Mesendoderm (in vitro differentiated cells): ENCODE data around the gene SENP8.
A peak's percentile ranks its signal among the peaks of the same experiment; 100 is the strongest.

Experiments
- DNase-seq: peaks from one replicate; pipeline ENCODE4 v3.0.0; 2013
- H2AK5ac ChIP-seq: 2 replicates; pipeline ENCODE4 v1.6.1; 2013; ENCODE audit warnings: low read length, inconsistent platforms
- H2BK120ac ChIP-seq: 2 replicates; pipeline ENCODE4 v1.6.1; 2013; ENCODE audit warnings: low read depth, mild to moderate bottlenecking, low read length, moderate library complexity, mixed read lengths
- H2BK15ac ChIP-seq: replicated peaks from 2 replicates; pipeline ENCODE4 v1.6.1; 2013; ENCODE audit warnings: low read depth, mild to moderate bottlenecking, moderate library complexity
- H2BK5ac ChIP-seq: 2 replicates; pipeline ENCODE4 v1.6.1; 2013; ENCODE audit warnings: low read length, inconsistent platforms
- H3K18ac ChIP-seq: 2 replicates; pipeline ENCODE4 v1.6.1; 2013; ENCODE audit warnings: mild to moderate bottlenecking, low read length, mixed read lengths
- H3K23ac ChIP-seq: one replicate; pipeline ENCODE4 v1.6.1; 2013; ENCODE audit warnings: low read length
- H3K27ac ChIP-seq: 2 replicates; pipeline ENCODE4 v1.5.1; 2013; ENCODE audit warnings: low read depth, mild to moderate bottlenecking, inconsistent platforms, low read length, moderate library complexity
- H3K27me3 ChIP-seq: 2 replicates; pipeline ENCODE4 v1.6.1; 2013; ENCODE audit warnings: low read length, control low read depth, mild to moderate bottlenecking, inconsistent platforms; ENCODE audit not compliant: insufficient read depth, poor library complexity
- H3K36me3 ChIP-seq: 2 replicates; pipeline ENCODE4 v1.6.1; 2013; ENCODE audit warnings: low read length, inconsistent platforms; ENCODE audit not compliant: control insufficient read depth, insufficient read depth
- H3K4ac ChIP-seq: one replicate; pipeline ENCODE4 v1.6.1; 2013; ENCODE audit warnings: low read depth, mild to moderate bottlenecking, low read length, moderate library complexity
- H3K4me1 ChIP-seq: 2 replicates; pipeline ENCODE4 v1.6.1; 2013; ENCODE audit warnings: low read depth, low read length, inconsistent platforms; ENCODE audit not compliant: control insufficient read depth
- H3K4me2 ChIP-seq: 2 replicates; pipeline ENCODE4 v1.6.1; 2013; ENCODE audit warnings: low read length
- H3K4me3 ChIP-seq: 2 replicates; pipeline ENCODE4 v1.5.1; 2013; ENCODE audit warnings: mild to moderate bottlenecking, low read length
- H3K56ac ChIP-seq: one replicate; pipeline ENCODE4 v1.6.1; 2013; ENCODE audit warnings: low read length
- H3K79me1 ChIP-seq: 2 replicates; pipeline ENCODE4 v1.6.1; 2013; ENCODE audit warnings: low read length, inconsistent platforms
- H3K79me2 ChIP-seq: 2 replicates; pipeline ENCODE4 v1.6.1; 2013; ENCODE audit warnings: mild to moderate bottlenecking, low read length; ENCODE audit not compliant: control insufficient read depth, insufficient read depth
- H3K9ac ChIP-seq: 2 replicates; pipeline ENCODE4 v1.6.1; 2013; ENCODE audit warnings: low read length, inconsistent platforms
- H4K5ac ChIP-seq: one replicate; pipeline ENCODE4 v1.6.1; 2013; ENCODE audit warnings: low read length
- H4K8ac ChIP-seq: one replicate; pipeline ENCODE4 v1.6.1; 2013; ENCODE audit warnings: low read depth, mild to moderate bottlenecking, control low read depth, low read length, moderate library complexity
- WGBS: extraction: QIAGEN DNeasy Blood & Tissue Kit; methylation state at CpG from one replicate; pipeline ENCODE4 v1.1.7; 2013; ENCODE audit warnings: low lambda C conversion rate, missing lambda C conversion rate; ENCODE audit not compliant: insufficient coverage; ENCODE audit errors: extremely low coverage; 5-methylcytosine and 5-hydroxymethylcytosine counted together

Gene SENP8

DNA sequence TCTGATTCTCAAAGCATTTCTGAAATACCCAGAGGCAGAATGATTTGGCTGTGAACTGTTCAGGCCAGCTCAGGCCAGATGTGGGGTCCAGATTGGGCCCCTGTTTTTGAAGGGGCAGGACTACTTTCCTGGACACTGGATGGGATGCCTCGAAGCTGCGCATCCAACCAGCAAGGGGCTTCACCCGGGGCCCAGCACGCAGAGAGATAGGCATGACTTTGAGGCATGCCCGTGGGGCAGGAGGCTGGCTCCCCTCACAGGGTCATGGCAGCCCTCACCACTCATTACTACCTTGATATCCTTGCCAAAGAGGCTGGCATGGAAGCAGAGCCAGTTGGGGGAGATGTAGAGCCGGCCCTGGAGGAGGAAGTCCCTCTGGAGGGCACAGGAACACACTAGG, 49.2 kb downstream of the SENP8 start:
- Histone ChIP-seq H2BK15ac (no peak overlapping the region), H2BK5ac (no peak overlapping the region), H3K4ac (no peak overlapping the region), H3K18ac (no peak overlapping the region), H3K4me3 (no peak overlapping the region), H2AK5ac (no peak overlapping the region), H3K4me2 (no peak overlapping the region), H3K36me3 (no peaks in the 10 kb centered on the region), H3K79me1 (no peaks in the 10 kb centered on the region), H3K23ac (no peak overlapping the region), H3K27ac (no peak overlapping the region), H3K9ac (no peak overlapping the region), H3K79me2 (no peaks in the 10 kb centered on the region), H3K56ac (no peak overlapping the region), H2BK120ac (no peak overlapping the region), H3K27me3 (no peaks in the 10 kb centered on the region), H4K8ac (no peak overlapping the region), H4K5ac (no peak overlapping the region), H3K4me1 (peaks cover 6% of the 10 kb centered on the region)
- DNase-seq = no peak
- no CpG with 5 or more reads among the region's 6 CpGs for WGBS

DNA sequence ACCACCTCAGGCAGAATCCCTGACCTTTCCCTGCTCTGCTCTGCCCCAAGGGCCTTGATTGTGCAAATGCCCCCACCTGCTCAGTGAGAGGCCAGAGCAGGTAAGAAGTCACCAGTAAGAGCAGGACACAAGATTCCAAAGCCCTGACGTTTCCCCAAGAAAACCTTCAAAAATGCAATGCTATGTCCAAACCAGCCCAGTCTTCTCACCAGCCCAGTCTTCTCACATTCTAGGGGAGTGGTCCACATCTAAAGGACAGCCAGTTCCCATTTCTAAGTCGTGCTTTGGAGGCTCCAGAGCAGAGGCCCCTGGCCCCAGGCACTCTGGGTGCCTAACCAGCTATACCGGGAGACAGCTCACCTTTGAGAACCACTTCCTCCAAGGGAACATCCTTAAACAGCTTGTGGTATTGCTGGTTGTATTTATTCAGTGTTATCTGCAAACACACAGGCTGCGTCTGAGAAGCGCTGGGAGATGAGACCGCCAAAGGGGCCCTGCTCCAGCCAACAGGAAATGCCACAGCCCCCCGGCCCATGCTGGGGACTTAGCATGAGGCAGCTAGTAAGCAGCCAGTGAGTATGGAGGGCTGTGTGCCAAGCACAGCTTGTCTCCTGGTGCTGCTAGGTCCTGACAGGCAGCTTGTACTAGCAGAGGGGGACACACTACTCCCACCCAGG, 50.1 kb downstream of the SENP8 start:
- no peak overlapping the region for H4K8ac ChIP-seq
- whole genome bisulfite sequencing = no CpG with 5 or more reads among the region's 7 CpGs

DNA sequence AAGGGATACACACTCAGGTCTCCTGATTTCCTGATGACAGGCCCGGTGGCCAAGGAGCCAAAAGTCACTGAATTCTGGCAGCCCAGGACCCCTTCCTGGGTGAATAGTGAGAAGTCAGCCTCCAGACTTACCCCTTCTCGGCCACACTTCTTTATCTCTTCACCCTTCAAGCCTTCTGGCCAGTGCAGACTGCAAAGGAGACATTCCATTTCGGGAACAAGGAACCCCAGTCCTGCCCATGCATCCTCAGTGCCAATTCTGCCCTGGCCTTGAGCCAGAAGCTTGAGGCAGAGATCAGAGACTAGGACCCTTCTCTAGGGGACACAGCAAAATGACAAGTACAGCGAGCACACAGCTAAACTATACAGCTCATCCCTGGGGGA, 50.6 kb downstream of the SENP8 start:
- H3K18ac ChIP-seq = no peak overlapping the region

More for the DNA sequence above, 50.1 kb downstream of the SENP8 start:
- H2BK120ac ChIP-seq = no peak overlapping the region
- H4K5ac ChIP-seq = no peak overlapping the region
- no peak overlapping the region for H2AK5ac ChIP-seq
- no peak overlapping the region for H3K9ac ChIP-seq
- H3K36me3 ChIP-seq = no peaks in the 10 kb centered on the region
- no peaks in the 10 kb centered on the region for H3K79me1 ChIP-seq
- no peak overlapping the region for H2BK5ac ChIP-seq
- no peaks in the 10 kb centered on the region for H3K79me2 ChIP-seq
- no peak overlapping the region for H2BK15ac ChIP-seq
- H3K27me3 ChIP-seq = no peaks in the 10 kb centered on the region
- no peak overlapping the region for H3K18ac ChIP-seq
- H3K4me3 ChIP-seq = no peak overlapping the region
- peak overlapping the region; percentile 0 for H3K4ac ChIP-seq
- H3K23ac ChIP-seq = no peak overlapping the region
- H3K4me2 ChIP-seq = no peak overlapping the region
- H3K56ac ChIP-seq = no peak overlapping the region
- peak; percentile 84 for DNase-seq
- H3K27ac ChIP-seq = peak overlapping the region; percentile 15
- H3K4me1 ChIP-seq = peaks cover 6% of the 10 kb centered on the region

DNA sequence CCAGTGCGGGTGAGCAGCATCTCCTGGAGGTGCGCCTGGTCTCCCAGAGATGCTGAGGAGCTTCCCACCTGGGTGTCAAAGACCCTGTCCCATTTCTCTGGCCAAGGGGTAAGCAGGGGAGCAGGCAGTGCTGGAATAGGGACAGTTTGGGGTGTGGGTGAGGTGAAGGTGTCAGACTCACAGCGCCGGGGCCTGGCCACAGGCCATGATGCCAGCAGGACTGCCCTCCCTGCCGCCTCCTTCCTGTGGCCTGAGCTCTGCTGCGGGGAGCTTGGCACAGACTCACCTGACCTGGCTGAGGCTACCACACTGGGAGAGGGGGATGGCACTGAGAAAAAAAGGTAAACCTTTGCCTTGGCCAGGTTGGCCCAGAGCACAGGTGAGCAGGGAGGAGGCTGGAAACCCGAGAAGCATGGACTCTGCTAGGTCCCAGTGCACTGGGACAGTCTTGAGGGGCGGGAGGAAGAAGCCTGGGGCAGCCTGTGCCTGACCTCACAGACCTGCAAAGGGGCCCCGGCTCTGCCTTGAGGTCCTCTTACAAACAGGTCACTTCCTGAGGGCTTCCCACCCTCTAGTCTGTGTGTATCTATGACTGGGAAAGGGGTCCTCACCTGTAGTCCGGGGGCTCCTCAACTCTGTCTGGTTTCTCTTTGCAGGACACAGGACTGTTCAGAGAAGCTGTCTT, 51.2 kb downstream of the SENP8 start:
- no peaks in the 10 kb centered on the region for H3K79me2 ChIP-seq
- no peak overlapping the region for H2BK15ac ChIP-seq
- no peak overlapping the region for H3K4me3 ChIP-seq
- H3K27ac ChIP-seq = no peak overlapping the region
- DNase-seq = no peak
- no peak overlapping the region for H4K8ac ChIP-seq
- no peaks in the 10 kb centered on the region for H3K27me3 ChIP-seq
- no peak overlapping the region for H3K4ac ChIP-seq
- no peak overlapping the region for H3K56ac ChIP-seq
- H3K4me2 ChIP-seq = no peak overlapping the region
- WGBS = no CpG with 5 or more reads among the region's 10 CpGs
- H4K5ac ChIP-seq = no peak overlapping the region
- no peak overlapping the region for H2BK120ac ChIP-seq
- no peak overlapping the region for H3K9ac ChIP-seq
- peaks cover 6% of the 10 kb centered on the region for H3K4me1 ChIP-seq
- no peak overlapping the region for H2BK5ac ChIP-seq
- no peak overlapping the region for H3K23ac ChIP-seq
- no peak overlapping the region for H2AK5ac ChIP-seq
- no peaks in the 10 kb centered on the region for H3K36me3 ChIP-seq
- H3K79me1 ChIP-seq = no peaks in the 10 kb centered on the region
- H3K18ac ChIP-seq = no peak overlapping the region

More for the DNA sequence above, 50.6 kb downstream of the SENP8 start:
- no peak overlapping the region for H2BK5ac ChIP-seq
- no peak overlapping the region for H3K56ac ChIP-seq
- no peak overlapping the region for H3K9ac ChIP-seq
- H3K4ac ChIP-seq = no peak overlapping the region
- no peak overlapping the region for H4K5ac ChIP-seq
- no peaks in the 10 kb centered on the region for H3K36me3 ChIP-seq
- no CpG with 5 or more reads among the region's 4 CpGs for WGBS
- no peak overlapping the region for H2AK5ac ChIP-seq
- no peaks in the 10 kb centered on the region for H3K27me3 ChIP-seq
- H3K79me1 ChIP-seq = no peaks in the 10 kb centered on the region
- H4K8ac ChIP-seq = no peak overlapping the region
- DNase-seq = no peak
- H3K23ac ChIP-seq = no peak overlapping the region
- peak overlapping the region; percentile 15 for H3K27ac ChIP-seq
- no peak overlapping the region for H2BK15ac ChIP-seq
- peaks cover 6% of the 10 kb centered on the region for H3K4me1 ChIP-seq
- H3K4me2 ChIP-seq = no peak overlapping the region
- no peaks in the 10 kb centered on the region for H3K79me2 ChIP-seq
- no peak overlapping the region for H2BK120ac ChIP-seq
- H3K4me3 ChIP-seq = no peak overlapping the region

DNA sequence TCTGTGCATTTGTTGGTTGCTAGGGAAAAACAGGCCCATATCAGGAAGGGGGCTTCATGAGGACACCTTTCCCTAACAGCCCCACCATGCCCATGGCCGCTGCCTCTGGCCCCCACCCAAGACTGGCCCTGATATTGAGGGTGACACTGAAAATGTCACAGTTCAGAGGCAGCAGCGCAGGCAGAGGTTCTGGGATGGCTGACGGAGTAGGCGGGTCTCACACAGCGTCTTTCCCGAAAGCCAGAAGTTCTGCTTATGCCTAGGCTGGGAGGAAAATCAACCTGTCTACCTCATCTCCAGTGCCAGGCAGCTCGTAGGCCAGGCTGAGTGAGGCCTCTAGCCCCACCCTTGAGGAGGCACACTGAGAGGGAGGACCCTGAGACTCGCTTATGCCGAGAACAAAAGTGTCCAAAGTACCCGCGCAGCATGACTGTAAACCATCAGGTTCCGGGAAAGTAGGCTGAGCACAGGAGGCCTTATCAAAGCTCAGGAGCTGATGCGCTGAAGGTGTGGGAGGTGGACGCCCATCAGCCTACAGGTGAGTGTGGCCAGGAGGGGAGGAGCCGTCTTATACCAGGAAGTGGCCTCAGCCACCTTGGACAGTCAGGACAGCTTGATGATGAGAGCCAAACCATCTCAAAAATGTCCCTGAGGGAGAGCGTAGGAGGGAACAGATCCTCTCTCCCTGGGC, 51.9 kb downstream of the SENP8 start:
- no peak overlapping the region for H3K23ac ChIP-seq
- no peak overlapping the region for H3K4ac ChIP-seq
- no CpG with 5 or more reads among the region's 16 CpGs for WGBS
- H3K18ac ChIP-seq = no peak overlapping the region
- H3K27ac ChIP-seq = no peak overlapping the region
- no peaks in the 10 kb centered on the region for H3K36me3 ChIP-seq
- no peak overlapping the region for H2AK5ac ChIP-seq
- DNase-seq = peak; percentile 23
- peaks cover 6% of the 10 kb centered on the region for H3K4me1 ChIP-seq
- H3K27me3 ChIP-seq = no peaks in the 10 kb centered on the region
- no peaks in the 10 kb centered on the region for H3K79me2 ChIP-seq
- no peak overlapping the region for H2BK120ac ChIP-seq
- no peaks in the 10 kb centered on the region for H3K79me1 ChIP-seq
- no peak overlapping the region for H3K4me2 ChIP-seq
- no peak overlapping the region for H2BK15ac ChIP-seq
- H3K9ac ChIP-seq = no peak overlapping the region
- H2BK5ac ChIP-seq = no peak overlapping the region
- no peak overlapping the region for H4K5ac ChIP-seq
- no peak overlapping the region for H3K4me3 ChIP-seq
- no peak overlapping the region for H3K56ac ChIP-seq
- H4K8ac ChIP-seq = no peak overlapping the region
